Measurements from ENCODE around the gene USB1. TPM values are rescaled to one million over a fixed set of nuclear protein-coding genes. Genes with fewer than 3 reads are reported as not detected.

Gene USB1
- total and polyA plus RNA-seq, 5 donors, result 24.5 to 35.3 (median 29.1) TPM

DNA sequence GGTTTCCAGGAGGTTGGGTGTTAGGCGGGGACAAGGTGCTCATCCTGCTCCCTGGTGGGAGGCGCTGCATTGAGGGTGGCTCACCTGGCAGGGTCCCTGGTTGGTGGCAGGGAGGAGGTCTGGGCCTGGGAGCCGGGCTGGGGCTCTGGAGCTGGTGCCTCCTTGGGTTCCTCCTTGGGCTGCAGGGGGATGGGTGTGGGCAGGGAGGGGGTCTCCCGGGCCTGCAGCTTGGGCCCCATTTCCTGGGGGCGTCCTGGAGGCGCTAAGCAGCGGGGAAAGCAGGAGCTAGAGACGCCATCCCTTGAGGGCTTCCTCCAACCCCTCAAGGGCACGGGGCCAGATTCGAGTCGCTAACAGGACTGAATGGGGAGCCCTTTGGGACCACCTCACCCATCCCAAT, 41.4 kb upstream of the USB1 start:
- no peak overlapping the region for H3K4me3 ChIP-seq (ENCODE audit: low read length)
- intact Hi-C loops (cut with DNase I), result no loop called here
- no peak for ATAC-seq

DNA sequence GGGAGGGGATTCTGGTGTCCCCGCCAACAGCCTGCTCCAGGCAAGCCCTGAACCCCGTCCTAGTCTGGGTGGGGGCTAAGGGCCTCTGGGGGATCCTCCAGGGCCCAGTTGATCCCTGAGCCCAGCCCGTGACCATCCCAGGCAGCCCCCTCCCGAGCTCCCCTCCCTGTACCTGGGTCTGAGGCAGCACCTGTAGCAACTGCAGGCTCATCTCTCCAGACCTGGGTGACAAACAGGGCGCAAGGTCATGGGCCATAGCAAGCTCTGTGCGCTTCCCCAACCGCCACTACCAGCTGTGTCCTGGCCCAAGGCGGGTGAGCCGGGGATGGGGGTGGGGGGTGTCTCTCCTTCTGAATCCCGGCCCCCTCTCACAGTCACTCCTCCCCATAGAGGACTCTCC, 40.9 kb upstream of the USB1 start:
- ATAC-seq, result no peak
- no peak for DNase-seq
- intact Hi-C loops (cut with DNase I), result no loop called here
- H3K9me3 ChIP-seq (ENCODE audit: control insufficient read depth, low read length), result no peaks in the 10 kb centered on the region
- H3K4me1 ChIP-seq (ENCODE audit: control insufficient read depth, insufficient read depth, low read length), result no peaks in the 10 kb centered on the region
- H3K27me3 ChIP-seq (ENCODE audit: control insufficient read depth, insufficient read depth), result no peaks in the 10 kb centered on the region
- WGBS, result 84% methylated on average over 10 of the region's 10 CpGs
- H3K4me3 ChIP-seq (ENCODE audit: low read length), result no peak overlapping the region
- H3K27ac ChIP-seq (ENCODE audit: low read length), result no peak overlapping the region

More for the DNA sequence above, 41.4 kb upstream of the USB1 start:
- Histone ChIP-seq H3K9me3 (ENCODE audit: control insufficient read depth, low read length) (no peaks in the 10 kb centered on the region), H3K4me1 (ENCODE audit: control insufficient read depth, insufficient read depth, low read length) (no peaks in the 10 kb centered on the region), H3K27ac (ENCODE audit: low read length) (no peak overlapping the region), H3K27me3 (ENCODE audit: control insufficient read depth, insufficient read depth) (no peaks in the 10 kb centered on the region)
- WGBS, result 78% methylated on average over 11 of the region's 11 CpGs
- DNase-seq, result no peak

DNA sequence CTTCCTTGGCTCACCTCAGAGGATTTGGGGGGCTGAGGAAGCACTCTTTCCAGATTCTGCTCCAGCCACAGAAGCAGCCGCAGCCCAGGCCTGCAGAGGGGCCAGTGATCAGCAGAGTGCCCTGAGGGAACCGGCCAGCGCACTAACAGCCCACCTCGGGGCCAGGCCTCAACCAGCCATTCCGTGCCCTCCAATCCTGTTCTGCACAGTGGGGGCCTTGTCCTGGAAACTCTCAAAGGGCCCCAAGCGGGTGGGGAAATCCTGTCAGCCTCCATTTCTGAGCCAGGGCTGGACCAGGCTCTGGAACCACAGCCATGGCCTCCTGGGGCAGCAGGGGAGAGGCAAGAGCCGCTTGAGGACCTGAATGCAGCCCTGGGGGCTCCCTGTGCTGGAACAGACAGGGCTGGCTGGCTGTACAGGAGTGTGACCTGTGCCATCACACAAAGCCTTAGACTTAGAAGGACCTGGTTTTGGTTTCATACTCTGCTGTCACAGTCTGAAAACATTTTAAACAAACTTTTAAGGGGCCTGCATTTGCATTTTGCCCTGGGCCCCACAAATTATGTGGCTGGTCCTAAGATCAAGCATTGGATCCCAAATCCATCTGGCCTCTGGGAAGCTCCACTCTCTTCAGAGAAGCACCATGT, 40.3 kb upstream of the USB1 start:
- H3K27me3 ChIP-seq (ENCODE audit: control insufficient read depth, insufficient read depth), result no peaks in the 10 kb centered on the region
- intact Hi-C loops (cut with DNase I), result no loop called here
- DNase-seq, result no peak
- no peak overlapping the region for H3K4me3 ChIP-seq (ENCODE audit: low read length)
- H3K27ac ChIP-seq (ENCODE audit: low read length), result no peak overlapping the region
- H3K9me3 ChIP-seq (ENCODE audit: control insufficient read depth, low read length), result no peaks in the 10 kb centered on the region
- ATAC-seq, result no peak
- H3K4me1 ChIP-seq (ENCODE audit: control insufficient read depth, insufficient read depth, low read length), result no peaks in the 10 kb centered on the region
- WGBS, result 86% methylated on average over 7 of the region's 7 CpGs

DNA sequence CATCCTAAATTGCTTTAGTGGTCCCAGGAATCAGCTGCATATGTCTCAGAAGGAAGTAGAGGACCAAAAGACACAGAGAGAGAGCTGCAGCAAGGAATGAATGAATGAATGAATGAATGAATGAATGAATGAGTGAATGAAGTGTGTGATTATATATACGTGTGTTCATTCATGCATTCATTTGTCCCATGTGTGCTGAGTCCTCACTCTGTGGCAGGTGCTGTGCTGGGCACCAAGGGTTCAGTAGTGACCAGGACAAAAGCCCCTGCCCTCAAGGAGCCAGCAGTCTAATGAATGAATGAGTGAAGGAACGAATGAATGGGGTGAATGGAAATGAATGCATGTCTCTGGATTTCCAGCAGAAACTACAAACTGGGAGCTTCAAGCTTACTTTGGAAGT, 39.7 kb upstream of the USB1 start:
- H3K9me3 ChIP-seq (ENCODE audit: control insufficient read depth, low read length), result no peaks in the 10 kb centered on the region
- H3K4me1 ChIP-seq (ENCODE audit: control insufficient read depth, insufficient read depth, low read length), result no peaks in the 10 kb centered on the region
- DNase-seq (no peak), ATAC-seq (no peak)
- H3K4me3 ChIP-seq (ENCODE audit: low read length), result no peak overlapping the region
- H3K27ac ChIP-seq (ENCODE audit: low read length), result no peak overlapping the region
- H3K27me3 ChIP-seq (ENCODE audit: control insufficient read depth, insufficient read depth), result no peaks in the 10 kb centered on the region
- WGBS, result 53% methylated on average over 2 of the region's 2 CpGs
- intact Hi-C loops (cut with DNase I), result no loop called here

DNA sequence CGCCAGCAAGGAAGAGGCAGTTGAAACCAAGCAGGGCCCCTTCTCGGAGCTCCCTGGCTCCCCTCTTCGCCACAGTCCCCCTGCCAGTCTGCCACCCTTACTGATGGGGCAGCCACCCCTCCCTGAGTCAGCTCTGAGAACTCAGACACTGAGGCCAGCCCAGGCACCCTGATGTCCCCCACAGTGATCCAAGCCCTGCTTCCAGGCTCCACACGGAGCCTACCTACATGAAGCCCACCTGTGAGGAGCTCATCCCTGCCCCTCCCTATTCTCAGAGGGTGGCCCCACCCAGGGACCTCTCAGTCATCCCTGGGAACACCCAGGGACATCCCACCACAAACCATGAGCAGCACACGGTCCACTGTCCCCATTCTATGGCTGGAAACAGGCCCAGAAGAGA, 39.2 kb upstream of the USB1 start:
- DNase-seq, result no peak
- WGBS, result 65% methylated on average over 5 of the region's 5 CpGs
- no peak for ATAC-seq

DNA sequence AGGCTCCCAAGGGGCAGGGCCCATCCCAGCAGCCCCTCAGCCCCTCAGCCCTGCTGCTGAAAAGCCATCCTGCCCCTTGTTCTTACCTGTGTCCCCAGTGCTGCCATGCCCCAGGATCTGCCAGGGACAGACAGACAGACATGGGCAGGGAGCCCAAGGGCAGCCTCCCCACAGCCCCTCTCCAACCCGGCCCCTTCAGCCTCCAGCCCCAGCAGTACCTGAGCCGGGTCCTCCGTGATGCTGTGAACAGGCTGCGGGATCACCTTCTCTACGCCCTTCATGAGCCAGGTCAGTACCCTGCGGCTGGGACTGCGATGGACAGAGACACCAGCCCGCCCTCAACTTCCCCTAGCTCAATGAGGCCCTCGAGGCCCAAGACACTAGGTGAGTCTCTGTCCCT, 38.5 kb upstream of the USB1 start:
- Histone ChIP-seq H3K4me1 (ENCODE audit: control insufficient read depth, insufficient read depth, low read length) (no peaks in the 10 kb centered on the region), H3K9me3 (ENCODE audit: control insufficient read depth, low read length) (no peaks in the 10 kb centered on the region), H3K27me3 (ENCODE audit: control insufficient read depth, insufficient read depth) (no peaks in the 10 kb centered on the region), H3K4me3 (ENCODE audit: low read length) (no peak overlapping the region), H3K27ac (ENCODE audit: low read length) (no peak overlapping the region)
- no peak for DNase-seq
- 72% methylated on average over 9 of the region's 9 CpGs for WGBS
- no peak for ATAC-seq
- intact Hi-C loops (cut with DNase I), result no loop called here

More for the DNA sequence above, 39.2 kb upstream of the USB1 start:
- intact Hi-C loops (cut with DNase I), result no loop called here
- Histone ChIP-seq H3K4me1 (ENCODE audit: control insufficient read depth, insufficient read depth, low read length) (no peaks in the 10 kb centered on the region), H3K9me3 (ENCODE audit: control insufficient read depth, low read length) (no peaks in the 10 kb centered on the region), H3K27ac (ENCODE audit: low read length) (no peak overlapping the region), H3K4me3 (ENCODE audit: low read length) (no peak overlapping the region), H3K27me3 (ENCODE audit: control insufficient read depth, insufficient read depth) (no peaks in the 10 kb centered on the region)

DNA sequence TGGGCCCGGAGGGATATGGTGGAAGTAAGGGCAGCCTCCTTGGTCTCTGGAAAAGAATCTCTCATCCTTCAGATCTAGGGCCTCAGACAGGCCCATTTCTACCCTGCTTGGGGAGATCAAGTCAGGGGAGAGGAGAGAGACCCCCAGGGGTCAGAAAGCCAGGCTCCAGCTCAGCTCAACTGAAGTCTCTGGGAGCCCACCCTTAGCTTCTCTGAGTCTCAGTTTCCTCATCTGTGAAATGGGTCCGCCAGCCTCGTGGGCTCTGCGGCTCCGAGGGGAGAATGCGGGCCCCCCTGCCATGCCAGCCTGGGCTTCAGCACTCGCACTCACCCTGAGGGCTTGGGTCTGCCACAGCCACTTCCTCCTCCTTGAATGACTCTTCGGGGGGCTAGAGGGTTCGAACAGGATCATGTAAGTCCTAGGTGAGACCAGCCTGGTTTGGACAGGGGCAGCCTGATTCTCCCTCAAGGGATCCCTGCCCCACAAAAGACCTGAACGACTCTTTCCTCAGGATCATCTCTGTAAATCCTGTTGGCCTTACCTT, 37.0 kb upstream of the USB1 start:
- Histone ChIP-seq H3K9me3 (ENCODE audit: control insufficient read depth, low read length) (no peaks in the 10 kb centered on the region), H3K4me1 (ENCODE audit: control insufficient read depth, insufficient read depth, low read length) (no peaks in the 10 kb centered on the region), H3K27ac (ENCODE audit: low read length) (no peak overlapping the region), H3K27me3 (ENCODE audit: control insufficient read depth, insufficient read depth) (no peaks in the 10 kb centered on the region), H3K4me3 (ENCODE audit: low read length) (no peak overlapping the region)
- DNase-seq, result no peak
- intact Hi-C loops (cut with DNase I), result no loop called here
- 79% methylated on average over 10 of the region's 10 CpGs for WGBS
- no peak for ATAC-seq

DNA sequence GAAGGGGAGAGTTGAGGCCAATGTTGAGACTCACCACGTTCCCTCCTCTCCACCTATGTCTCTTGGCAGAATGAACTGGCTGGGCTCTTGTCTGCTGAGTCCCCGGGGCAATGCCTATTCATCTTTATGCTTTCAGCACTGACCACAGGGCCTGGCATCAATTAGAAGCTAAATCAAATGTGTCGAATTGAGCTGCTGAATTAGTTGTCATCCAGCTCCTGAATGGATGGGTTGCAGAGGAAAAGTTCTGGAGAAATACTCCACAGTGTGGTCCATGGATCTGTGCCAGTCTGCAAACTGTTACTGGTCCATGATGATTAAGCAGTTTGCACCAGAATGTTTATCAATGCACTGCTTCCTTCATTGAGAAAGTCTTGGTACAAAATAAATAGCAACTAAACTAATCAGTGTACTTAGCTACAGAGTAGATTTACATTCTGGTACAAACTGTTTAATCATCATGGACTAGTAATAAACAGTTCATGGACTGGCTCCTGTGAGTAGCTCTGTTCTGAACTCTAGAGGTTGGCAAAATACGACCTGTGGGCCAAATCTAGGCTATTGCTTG, 34.9 kb upstream of the USB1 start:
- no peak overlapping the region for H3K4me3 ChIP-seq (ENCODE audit: low read length)
- no peaks in the 10 kb centered on the region for H3K9me3 ChIP-seq (ENCODE audit: control insufficient read depth, low read length)
- 44% methylated on average over 4 of the region's 4 CpGs for WGBS
- no peaks in the 10 kb centered on the region for H3K4me1 ChIP-seq (ENCODE audit: control insufficient read depth, insufficient read depth, low read length)
- no peak for DNase-seq
- intact Hi-C loops (cut with DNase I), result no loop called here
- no peaks in the 10 kb centered on the region for H3K27me3 ChIP-seq (ENCODE audit: control insufficient read depth, insufficient read depth)
- no peak overlapping the region for H3K27ac ChIP-seq (ENCODE audit: low read length)
- no peak for ATAC-seq

DNA sequence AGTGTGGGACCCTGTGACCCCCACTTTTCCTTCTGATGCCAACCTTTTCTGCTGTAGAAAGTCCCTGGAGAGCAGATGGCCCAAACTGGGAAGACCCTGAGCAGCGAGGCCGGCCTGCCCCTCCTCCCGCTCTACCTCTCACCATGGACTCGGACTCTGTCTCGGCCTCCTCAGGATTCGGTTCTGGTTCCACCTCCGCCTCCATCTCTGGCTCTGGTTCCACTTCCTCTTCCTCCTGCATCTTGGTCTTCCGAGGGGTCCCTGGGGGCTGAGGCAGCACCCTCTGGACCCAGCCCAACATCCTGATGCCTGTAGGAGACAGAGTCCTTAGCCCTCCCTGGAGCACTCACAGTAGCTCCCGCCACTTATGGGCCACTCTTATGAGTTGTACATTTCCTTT, 34.2 kb upstream of the USB1 start:
- Histone ChIP-seq H3K27me3 (ENCODE audit: control insufficient read depth, insufficient read depth) (no peaks in the 10 kb centered on the region), H3K4me1 (ENCODE audit: control insufficient read depth, insufficient read depth, low read length) (no peaks in the 10 kb centered on the region), H3K4me3 (ENCODE audit: low read length) (no peak overlapping the region), H3K9me3 (ENCODE audit: control insufficient read depth, low read length) (no peaks in the 10 kb centered on the region), H3K27ac (ENCODE audit: low read length) (no peak overlapping the region)
- WGBS, result 81% methylated on average over 9 of the region's 9 CpGs
- intact Hi-C loops (cut with DNase I), result no loop called here
- no peak for ATAC-seq
- no peak for DNase-seq

DNA sequence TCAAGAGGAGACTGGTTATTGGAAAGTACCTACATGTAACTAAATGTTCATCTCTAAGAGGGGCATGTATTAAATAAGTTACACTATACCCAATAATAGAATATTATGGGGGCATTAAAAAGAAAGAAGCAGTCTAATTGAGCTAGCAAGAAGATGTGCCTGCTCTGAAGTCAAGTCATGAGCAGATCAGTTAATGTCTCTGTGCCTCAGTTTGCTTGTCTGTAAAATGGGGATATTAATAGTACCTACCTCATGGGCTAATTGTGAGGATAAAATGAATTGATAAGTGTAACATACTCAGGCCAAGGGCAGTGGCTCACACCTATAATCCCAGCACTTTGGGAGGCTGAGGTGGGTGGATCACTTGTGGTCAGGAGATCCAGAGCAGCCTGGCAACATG, 33.3 kb upstream of the USB1 start:
- no peak overlapping the region for H3K4me3 ChIP-seq (ENCODE audit: low read length)
- no peak overlapping the region for H3K27ac ChIP-seq (ENCODE audit: low read length)
- ATAC-seq (no peak), DNase-seq (no peak)
- intact Hi-C loops (cut with DNase I), result no loop called here
- no peaks in the 10 kb centered on the region for H3K9me3 ChIP-seq (ENCODE audit: control insufficient read depth, low read length)
- H3K27me3 ChIP-seq (ENCODE audit: control insufficient read depth, insufficient read depth), result no peaks in the 10 kb centered on the region
- H3K4me1 ChIP-seq (ENCODE audit: control insufficient read depth, insufficient read depth, low read length), result no peaks in the 10 kb centered on the region

DNA sequence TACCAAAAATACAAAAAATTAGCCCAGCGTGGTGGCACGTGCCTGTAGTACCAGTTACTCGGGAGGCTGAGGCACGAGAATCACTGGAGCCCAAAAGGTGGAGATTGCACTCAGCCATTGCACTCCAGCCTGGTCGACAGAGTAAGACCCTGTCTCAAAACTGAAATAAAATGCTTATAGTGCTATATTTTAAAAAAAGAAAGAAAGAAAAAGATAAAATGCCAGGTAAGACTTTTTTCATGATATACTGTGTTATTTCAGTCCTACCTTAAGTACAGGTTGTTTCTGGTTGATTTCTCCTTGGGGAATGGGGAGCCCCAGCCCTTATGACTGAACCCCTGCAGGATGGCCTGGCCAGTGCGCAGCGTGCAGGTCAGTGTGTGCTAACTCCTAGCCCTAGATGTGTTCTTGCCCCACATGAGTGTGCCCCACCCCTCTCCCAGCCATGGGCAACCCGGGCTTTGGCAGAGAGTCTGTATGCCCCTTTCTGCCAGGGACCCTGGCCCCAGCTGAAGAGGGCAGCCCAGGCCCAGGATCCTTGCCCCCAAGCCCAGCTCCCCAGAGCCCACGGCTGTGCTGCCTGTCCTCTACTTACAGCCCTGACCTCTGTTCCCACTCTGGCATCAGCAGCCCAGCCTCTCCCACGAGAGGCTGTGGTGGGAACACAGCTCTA, 31.6 kb upstream of the USB1 start:
- Histone ChIP-seq H3K9me3 (ENCODE audit: control insufficient read depth, low read length) (no peaks in the 10 kb centered on the region), H3K27me3 (ENCODE audit: control insufficient read depth, insufficient read depth) (no peaks in the 10 kb centered on the region), H3K4me1 (ENCODE audit: control insufficient read depth, insufficient read depth, low read length) (no peaks in the 10 kb centered on the region), H3K4me3 (ENCODE audit: low read length) (no peak overlapping the region), H3K27ac (ENCODE audit: low read length) (no peak overlapping the region)
- ATAC-seq, result no peak
- DNase-seq, result no peak
- 76% methylated on average over 10 of the region's 10 CpGs for WGBS
- intact Hi-C loops (cut with DNase I), result no loop called here
